Central memory CD8-positive, alpha-beta T cell (primary cell): ENCODE measurements around the gene XPNPEP3.
A peak's percentile ranks its signal among the peaks of the same experiment; 100 is the strongest.

ENCODE experiments used
- ATAC-seq: fragments of 150-1000 bp; cut with Tn5 transposase; replicated peaks from 2 replicates; pipeline ENCODE4 v1.10.0; 2022; ENCODE audit warnings: mild to moderate bottlenecking, moderate FRiP score, moderate number of reproducible peaks; ENCODE audit not compliant: poor library complexity, severe bottlenecking; ENCODE audit errors: extremely low read depth
- DNase-seq, 2 donors: peaks; one replicate each; pipeline ENCODE4 v3.0.0; 2021; ENCODE audit warnings: low spot score in 2 of 2
- H3K27ac Mint-ChIP-seq: one replicate; pipeline ENCODE4 v1.8.0; 2022; ENCODE audit warnings: low read depth, mild to moderate bottlenecking, moderate library complexity, mixed read lengths
- H3K27me3 Mint-ChIP-seq: one replicate; pipeline ENCODE4 v1.8.0; 2022; ENCODE audit warnings: mixed read lengths
- H3K36me3 Mint-ChIP-seq: one replicate; pipeline ENCODE4 v1.8.0; 2022; ENCODE audit warnings: mild to moderate bottlenecking, moderate library complexity, mixed read lengths; ENCODE audit not compliant: insufficient read depth
- H3K4me1 Mint-ChIP-seq: one replicate; pipeline ENCODE4 v1.8.0; 2022; ENCODE audit warnings: mixed read lengths
- H3K4me3 Mint-ChIP-seq: one replicate; pipeline ENCODE4 v1.8.0; 2022; ENCODE audit warnings: mild to moderate bottlenecking, moderate library complexity, mixed read lengths
- H3K9me3 Mint-ChIP-seq: one replicate; pipeline ENCODE4 v1.8.0; 2022; ENCODE audit warnings: mixed read lengths

The XPNPEP3 gene

DNA sequence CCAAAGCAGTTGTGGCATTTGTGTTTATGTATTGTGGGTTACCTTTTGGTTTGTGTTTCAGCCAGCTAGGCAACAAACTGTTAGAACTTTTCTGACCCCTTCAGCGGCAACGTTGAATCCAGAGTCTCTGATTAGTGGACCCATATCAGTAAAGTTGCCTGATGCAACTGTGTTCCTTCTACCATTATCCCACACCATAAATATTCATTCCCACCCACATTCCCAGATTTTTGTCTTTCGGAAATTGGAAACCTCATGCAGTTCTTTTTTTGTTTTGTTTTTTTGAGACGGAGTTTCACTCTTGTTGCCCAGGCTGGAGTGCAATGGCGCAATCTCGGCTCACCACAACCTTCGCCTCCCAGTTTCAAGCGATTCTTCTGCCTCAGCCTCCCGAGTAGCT, 63.6 kb downstream of the XPNPEP3 start:
- Mint-ChIP-seq H3K4me3 (no peak overlapping the region), H3K4me1 (peaks cover 6% of the 10 kb centered on the region), H3K27ac (no peak overlapping the region), H3K27me3 (no peaks in the 10 kb centered on the region), H3K36me3 (peaks cover 26% of the 10 kb centered on the region), H3K9me3 (no peaks in the 10 kb centered on the region)
- no peak for DNase-seq
- ATAC-seq: no peak

DNA sequence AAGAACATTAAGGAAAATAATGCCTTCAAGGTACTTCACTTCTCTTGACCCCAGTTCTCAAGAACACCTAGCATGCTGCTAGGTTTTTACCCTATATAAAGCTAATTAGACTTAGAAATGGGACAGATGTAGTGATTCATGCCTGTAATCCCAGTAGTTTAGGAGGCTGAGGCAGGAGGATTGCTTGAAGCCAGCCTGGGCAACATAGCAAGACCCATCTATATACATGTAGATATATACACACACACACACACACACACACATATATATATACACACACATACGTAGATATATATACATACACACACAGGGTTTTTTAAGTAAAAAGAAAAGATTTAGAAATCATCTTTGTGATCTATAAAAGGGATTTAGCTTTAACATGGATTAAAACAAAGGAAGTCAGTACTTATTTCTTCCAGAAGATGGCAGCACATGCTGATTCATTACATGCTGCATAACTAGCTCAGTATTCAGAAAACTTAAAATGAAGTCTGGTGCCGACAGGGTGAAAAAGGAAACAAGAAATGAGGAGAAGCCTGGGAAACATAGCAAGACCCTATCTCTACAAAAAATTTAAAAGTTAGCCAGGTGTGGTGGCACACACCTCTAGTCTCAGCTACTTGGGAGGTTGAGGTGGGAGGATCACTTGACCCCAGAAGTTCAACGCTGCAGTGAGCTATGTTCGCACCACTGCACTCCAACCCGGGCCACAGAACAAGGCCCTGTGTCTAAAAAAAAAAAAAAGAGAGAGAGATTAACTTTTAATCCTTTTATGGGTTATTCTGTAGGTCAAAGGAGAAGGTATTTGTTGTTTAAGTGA, 65.7 kb downstream of the XPNPEP3 start:
- Mint-ChIP-seq H3K4me3 (peak overlapping the region; percentile 33), H3K9me3 (no peaks in the 10 kb centered on the region), H3K36me3 (peaks cover 23% of the 10 kb centered on the region), H3K4me1 (peaks cover 6% of the 10 kb centered on the region), H3K27ac (peak overlapping the region; percentile 88), H3K27me3 (no peaks in the 10 kb centered on the region)
- ATAC-seq: peak; percentile 78
- DNase-seq: peak in 1 of 2 donors; percentile 14

DNA sequence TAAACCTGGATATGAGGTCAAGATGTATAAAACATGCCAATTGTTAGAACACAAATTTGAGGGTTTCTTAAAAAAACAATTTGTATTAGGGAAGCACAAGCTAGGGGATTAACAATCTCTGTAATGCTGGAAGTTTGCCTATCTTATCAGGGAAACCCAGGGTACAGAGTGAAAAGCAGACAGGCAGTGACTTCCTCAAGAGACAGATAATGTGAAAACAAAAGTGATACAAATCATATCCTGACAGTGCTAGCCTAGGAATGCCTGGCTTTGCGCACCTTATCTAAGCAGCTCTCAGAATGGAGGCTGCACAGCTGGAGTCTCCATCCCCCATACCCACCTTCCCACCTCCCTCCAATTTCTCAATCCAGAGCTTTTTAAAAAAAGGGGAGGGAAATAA, 71.7 kb downstream of the XPNPEP3 start:
- ATAC-seq (no peak), DNase-seq (no peak)
- Mint-ChIP-seq H3K36me3 (peaks cover 17% of the 10 kb centered on the region), H3K9me3 (no peaks in the 10 kb centered on the region), H3K4me1 (no peaks in the 10 kb centered on the region), H3K4me3 (no peak overlapping the region), H3K27ac (peak overlapping the region; percentile 59), H3K27me3 (no peaks in the 10 kb centered on the region)

DNA sequence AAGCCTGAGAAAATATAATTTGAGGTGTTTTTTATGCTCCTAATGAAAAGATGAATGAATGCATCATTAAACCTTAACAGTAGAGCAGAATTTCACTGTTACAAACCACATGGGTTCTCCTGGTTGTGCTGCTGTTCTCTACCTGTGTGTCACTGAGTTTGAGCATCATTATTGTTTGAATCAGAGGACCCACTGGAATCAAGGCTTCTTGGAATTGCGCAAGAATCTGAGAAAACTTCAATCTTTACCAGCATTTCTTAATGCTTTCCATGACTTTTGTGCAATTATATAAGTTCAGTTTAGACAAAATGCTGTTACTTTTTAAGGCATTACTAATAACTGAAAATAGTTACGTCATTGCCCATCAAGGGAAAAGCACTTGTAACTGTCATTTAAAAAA, 75.4 kb downstream of the XPNPEP3 start:
- Mint-ChIP-seq H3K4me1 (no peaks in the 10 kb centered on the region), H3K27ac (no peak overlapping the region), H3K9me3 (no peaks in the 10 kb centered on the region), H3K27me3 (no peaks in the 10 kb centered on the region), H3K36me3 (peaks cover 5% of the 10 kb centered on the region), H3K4me3 (no peak overlapping the region)
- DNase-seq (no peak), ATAC-seq (no peak)

DNA sequence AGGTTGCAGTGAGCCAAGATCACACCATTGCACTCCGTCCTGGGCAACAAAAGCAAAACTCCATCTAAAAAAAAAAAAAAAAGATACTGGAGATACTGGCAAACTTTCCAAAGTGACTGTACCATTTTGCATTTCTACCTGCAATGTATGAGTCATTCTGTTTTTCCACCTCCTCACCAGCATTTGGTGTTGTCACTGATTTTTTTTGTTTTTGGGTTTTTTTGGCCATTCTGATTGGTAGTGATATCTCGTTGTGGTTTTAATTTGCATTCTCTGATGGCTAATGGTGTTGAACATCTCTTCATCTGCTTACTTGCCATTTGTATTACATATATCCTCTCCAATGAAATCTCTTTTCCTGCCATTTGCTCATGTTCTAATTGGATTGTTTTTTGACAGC, 82.3 kb downstream of the XPNPEP3 start:
- Mint-ChIP-seq H3K4me1 (peaks cover 6% of the 10 kb centered on the region), H3K4me3 (no peak overlapping the region), H3K36me3 (no peaks in the 10 kb centered on the region), H3K27ac (peak overlapping the region; percentile 67), H3K27me3 (no peaks in the 10 kb centered on the region), H3K9me3 (no peaks in the 10 kb centered on the region)
- ATAC-seq (no peak), DNase-seq (no peak)

DNA sequence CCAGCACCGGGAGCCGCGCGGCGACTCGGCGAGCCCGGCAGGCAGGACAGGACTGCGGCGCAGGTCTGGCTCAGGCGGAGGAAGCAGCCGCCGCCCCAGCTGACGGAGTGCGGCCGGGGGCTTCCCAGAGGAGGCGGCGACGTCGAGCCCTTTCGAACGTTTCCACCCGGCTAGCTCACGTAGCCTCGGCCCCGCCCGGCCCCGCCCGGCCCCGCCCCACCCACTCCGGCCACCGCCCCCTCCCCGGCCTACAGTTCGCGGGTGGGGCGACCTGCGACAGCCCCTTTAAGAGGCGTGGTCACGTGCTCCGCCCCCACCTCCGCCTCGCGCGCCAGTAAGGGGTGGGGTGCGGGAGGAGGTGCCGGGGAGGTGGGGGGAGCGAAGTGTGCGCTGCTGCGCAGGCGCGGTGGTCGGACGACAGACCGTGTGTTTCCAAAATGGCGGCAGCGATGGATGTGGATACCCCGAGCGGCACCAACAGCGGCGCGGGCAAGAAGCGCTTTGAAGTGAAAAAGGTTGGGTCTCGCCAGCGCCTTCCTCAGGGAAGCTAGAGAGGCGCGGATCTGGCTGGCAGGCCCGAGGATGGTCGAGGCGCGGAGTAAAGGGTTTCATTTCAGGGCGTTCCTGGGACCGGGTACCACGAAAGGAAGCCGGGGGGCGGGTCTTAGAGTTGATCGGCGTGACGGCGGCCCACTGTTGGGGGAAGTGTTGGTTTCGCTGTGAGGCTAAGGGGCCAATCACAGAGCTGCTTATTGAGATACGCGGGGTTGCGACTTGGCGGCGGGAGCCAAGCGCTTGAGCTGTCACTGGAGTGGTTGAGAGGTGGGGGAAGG, 94.2 kb downstream of the XPNPEP3 start, which contains the start of gene RBX1:
TSS of gene RBX1 (plus strand) at position 417 of the 833 bp plus-strand sequence. CDS start at position 438, 21 bp downstream.
- DNase-seq (peak; percentile 98), ATAC-seq (peak; percentile 86)
- Mint-ChIP-seq H3K27me3 (no peaks in the 10 kb centered on the region), H3K9me3 (no peaks in the 10 kb centered on the region), H3K4me3 (peak within 1 kb of the TSS; percentile 97), H3K27ac (peak within 1 kb of the TSS; percentile 98), H3K4me1 (peaks cover 28% of the 10 kb centered on the region), H3K36me3 (peaks cover 37% of the 10 kb centered on the region)

DNA sequence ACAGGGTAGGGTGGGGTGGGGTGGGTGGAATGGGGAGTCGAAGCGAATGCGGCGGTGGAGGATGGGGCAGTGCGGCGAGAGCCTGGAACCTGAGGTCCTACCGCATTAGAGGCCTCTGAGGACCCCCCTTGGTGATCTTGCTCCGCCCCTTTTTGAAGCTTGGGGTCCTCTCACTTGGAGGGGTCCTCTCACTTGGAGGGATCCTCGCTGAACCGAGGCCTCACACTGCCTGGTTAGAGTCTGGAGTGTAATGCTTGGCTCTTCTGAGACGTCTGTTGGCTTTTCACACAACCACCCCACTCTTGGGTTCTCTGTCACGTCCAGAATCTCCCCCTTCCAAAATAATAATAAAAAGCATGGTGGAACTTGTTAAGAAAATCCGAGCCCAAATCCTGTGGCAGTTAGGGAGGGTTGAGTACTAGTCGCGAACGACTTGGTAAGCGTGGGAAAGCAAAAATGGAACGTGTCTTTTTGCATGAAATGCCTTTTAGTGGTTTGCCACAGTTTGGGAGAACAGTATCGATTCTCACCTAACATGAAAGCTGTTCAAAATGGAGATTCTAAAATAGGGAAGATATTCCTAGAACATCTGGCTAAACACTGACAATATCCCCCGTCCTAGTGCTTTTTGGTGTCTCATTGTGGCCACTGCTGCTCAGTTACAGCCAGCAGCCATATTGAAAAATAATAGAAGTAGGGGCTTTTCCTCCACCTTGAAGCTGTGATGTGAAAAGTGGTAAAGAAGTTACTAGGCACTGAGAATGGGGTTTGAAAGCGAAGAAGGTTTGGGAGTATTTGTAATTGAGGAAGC, 95.1 kb downstream of the XPNPEP3 start:
- H3K27ac Mint-ChIP-seq: peak overlapping the region; percentile 98
- no peaks in the 10 kb centered on the region for H3K27me3 Mint-ChIP-seq
- peaks cover 42% of the 10 kb centered on the region for H3K36me3 Mint-ChIP-seq
- no peak for ATAC-seq
- H3K4me3 Mint-ChIP-seq: peak overlapping the region; percentile 97
- H3K4me1 Mint-ChIP-seq: peaks cover 28% of the 10 kb centered on the region
- no peaks in the 10 kb centered on the region for H3K9me3 Mint-ChIP-seq
- DNase-seq: no peak

DNA sequence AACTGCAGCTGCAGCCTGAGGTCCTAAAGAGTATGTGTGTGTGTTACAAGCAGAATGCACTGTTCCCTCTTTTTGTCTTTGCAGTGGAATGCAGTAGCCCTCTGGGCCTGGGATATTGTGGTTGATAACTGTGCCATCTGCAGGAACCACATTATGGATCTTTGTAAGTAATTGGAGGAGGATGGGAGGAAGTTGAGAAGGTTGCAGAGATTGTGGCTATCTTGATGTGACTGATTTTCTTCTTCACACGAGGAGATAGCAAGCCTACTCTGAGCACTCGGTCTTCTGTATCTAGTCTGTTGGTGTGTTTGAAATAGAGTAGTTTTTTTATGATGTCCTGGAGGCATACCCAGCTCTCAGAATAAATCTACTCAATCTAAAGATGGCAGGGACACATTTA, 96.5 kb downstream of the XPNPEP3 start:
- H3K27me3 Mint-ChIP-seq: no peaks in the 10 kb centered on the region
- H3K27ac Mint-ChIP-seq: peak overlapping the region; percentile 98
- no peak for DNase-seq
- ATAC-seq: no peak
- H3K36me3 Mint-ChIP-seq: peaks cover 42% of the 10 kb centered on the region
- H3K4me3 Mint-ChIP-seq: peak overlapping the region; percentile 36
- H3K9me3 Mint-ChIP-seq: no peaks in the 10 kb centered on the region
- H3K4me1 Mint-ChIP-seq: peaks cover 30% of the 10 kb centered on the region

DNA sequence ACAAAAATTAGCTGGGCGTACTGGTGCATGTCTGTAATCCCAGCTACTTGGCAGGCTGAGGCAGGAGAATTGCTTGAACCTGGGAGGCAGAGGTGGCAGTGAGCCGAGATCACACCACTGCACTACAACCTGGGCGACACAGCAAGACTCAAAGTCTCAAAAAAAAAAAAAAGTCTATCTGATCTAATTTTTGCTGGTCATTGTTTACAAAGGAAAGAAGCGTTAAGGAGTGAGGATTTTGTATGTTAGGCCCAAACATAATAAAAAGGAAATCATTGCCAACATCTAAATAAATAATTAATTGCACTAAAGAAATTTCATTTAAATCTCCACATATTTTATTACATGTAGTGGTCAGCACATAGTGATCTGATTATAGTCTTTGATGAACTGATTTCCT, 97.2 kb downstream of the XPNPEP3 start:
- H3K9me3 Mint-ChIP-seq: no peaks in the 10 kb centered on the region
- peaks cover 44% of the 10 kb centered on the region for H3K36me3 Mint-ChIP-seq
- H3K27ac Mint-ChIP-seq: peak overlapping the region; percentile 75
- peaks cover 35% of the 10 kb centered on the region for H3K4me1 Mint-ChIP-seq
- DNase-seq (no peak), ATAC-seq (no peak)
- no peaks in the 10 kb centered on the region for H3K27me3 Mint-ChIP-seq
- H3K4me3 Mint-ChIP-seq: no peak overlapping the region

DNA sequence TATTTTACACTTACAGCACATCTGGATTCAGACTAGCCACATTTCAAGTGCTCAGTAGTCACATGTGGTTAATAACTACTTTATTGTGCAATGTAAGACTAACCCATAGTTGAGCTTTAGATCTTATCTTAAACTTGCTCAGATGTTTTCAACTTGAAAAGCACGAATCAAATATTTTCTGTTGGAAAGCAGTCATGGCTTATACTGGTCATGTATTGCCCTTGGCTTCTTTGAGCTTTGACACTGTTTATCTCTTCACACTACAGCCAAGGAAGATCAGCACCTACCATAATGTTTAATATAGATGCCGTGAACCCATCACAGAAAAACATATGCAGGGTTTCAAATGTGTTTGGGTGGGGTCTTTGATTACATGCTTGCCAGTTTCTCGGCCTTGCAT, 98.6 kb downstream of the XPNPEP3 start:
- peak overlapping the region; percentile 75 for H3K27ac Mint-ChIP-seq

DNA sequence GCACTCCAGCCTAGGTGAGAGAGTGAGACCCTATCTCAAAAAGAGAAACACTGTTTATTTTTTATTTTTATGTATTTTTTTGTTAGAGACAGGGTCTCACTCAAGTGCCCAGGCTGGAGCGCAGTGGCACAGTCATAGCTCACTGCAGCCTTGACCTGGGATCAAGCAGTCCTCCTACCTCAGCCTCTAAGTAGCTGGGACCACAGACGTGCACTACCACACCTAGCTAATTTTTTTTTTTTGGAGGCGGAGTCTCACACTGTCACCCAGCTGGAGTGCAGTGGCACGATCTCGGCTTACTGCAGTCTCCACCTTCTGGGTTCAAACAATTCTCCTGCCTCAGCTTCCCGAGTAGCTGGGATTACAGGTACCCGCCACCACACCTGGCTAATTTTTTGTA, 100.7 kb downstream of the XPNPEP3 start:
- Mint-ChIP-seq H3K27ac (no peak overlapping the region), H3K36me3 (peaks cover 36% of the 10 kb centered on the region), H3K9me3 (no peaks in the 10 kb centered on the region), H3K27me3 (no peaks in the 10 kb centered on the region), H3K4me3 (no peak overlapping the region), H3K4me1 (peaks cover 36% of the 10 kb centered on the region)
- no peak for ATAC-seq
- DNase-seq: no peak

More for the DNA sequence above, 98.6 kb downstream of the XPNPEP3 start:
- peaks cover 48% of the 10 kb centered on the region for H3K4me1 Mint-ChIP-seq
- H3K27me3 Mint-ChIP-seq: no peaks in the 10 kb centered on the region
- H3K36me3 Mint-ChIP-seq: peaks cover 40% of the 10 kb centered on the region
- H3K4me3 Mint-ChIP-seq: no peak overlapping the region
- no peak for DNase-seq
- ATAC-seq: no peak
- H3K9me3 Mint-ChIP-seq: no peaks in the 10 kb centered on the region

DNA sequence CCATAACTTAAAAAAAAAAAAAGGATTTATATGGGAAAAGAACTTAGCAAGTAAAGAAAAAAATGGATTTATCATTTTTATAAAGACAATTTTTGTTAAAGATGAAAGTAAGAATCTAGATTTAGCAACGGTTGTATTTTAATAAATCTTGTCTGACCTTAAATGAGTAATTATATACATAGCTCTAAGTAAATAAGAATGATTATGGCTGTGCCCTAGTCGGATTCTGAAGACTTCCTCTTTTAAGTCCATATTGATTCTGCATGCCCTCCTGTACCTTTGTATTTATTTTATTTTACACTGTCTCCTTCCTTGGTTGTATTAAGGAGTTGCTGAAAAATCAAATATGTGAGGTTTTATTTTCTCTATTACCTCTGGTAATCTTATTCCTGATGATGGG, 101.4 kb downstream of the XPNPEP3 start:
- Mint-ChIP-seq H3K27ac (no peak overlapping the region), H3K36me3 (peaks cover 39% of the 10 kb centered on the region), H3K4me3 (no peak overlapping the region), H3K9me3 (no peaks in the 10 kb centered on the region), H3K27me3 (no peaks in the 10 kb centered on the region), H3K4me1 (peaks cover 34% of the 10 kb centered on the region)
- ATAC-seq (no peak), DNase-seq (no peak)
